Measurements from ENCODE around the gene MEF2B. TPM values are rescaled to one million over a fixed set of nuclear protein-coding genes. Genes with fewer than 3 reads are reported as not detected.

MEF2B gene
- total RNA-seq (1 to 10 TPM in 1 of 5 donors, not detected in 4; 7.2 TPM), polyA plus RNA-seq (1 to 10 TPM in 1 of 3 donors, under 1 TPM in 1, not detected in 1; 0.93 to 2.9 TPM)
- long read RNA-seq, donor 1: 0 reads
- long read RNA-seq, donor 2: 0 reads
- long read RNA-seq, donor 3: 0 reads
- long read RNA-seq, donor 4: 0 reads
- long read RNA-seq, donor 5: 0 reads
- long read RNA-seq, donor 6: 0 reads
- long read RNA-seq, donor 7: 0 reads
- long read RNA-seq, donor 8: 0 reads
- long read RNA-seq, donor 9: 0 reads
- long read RNA-seq, donor 10: 0 reads

DNA sequence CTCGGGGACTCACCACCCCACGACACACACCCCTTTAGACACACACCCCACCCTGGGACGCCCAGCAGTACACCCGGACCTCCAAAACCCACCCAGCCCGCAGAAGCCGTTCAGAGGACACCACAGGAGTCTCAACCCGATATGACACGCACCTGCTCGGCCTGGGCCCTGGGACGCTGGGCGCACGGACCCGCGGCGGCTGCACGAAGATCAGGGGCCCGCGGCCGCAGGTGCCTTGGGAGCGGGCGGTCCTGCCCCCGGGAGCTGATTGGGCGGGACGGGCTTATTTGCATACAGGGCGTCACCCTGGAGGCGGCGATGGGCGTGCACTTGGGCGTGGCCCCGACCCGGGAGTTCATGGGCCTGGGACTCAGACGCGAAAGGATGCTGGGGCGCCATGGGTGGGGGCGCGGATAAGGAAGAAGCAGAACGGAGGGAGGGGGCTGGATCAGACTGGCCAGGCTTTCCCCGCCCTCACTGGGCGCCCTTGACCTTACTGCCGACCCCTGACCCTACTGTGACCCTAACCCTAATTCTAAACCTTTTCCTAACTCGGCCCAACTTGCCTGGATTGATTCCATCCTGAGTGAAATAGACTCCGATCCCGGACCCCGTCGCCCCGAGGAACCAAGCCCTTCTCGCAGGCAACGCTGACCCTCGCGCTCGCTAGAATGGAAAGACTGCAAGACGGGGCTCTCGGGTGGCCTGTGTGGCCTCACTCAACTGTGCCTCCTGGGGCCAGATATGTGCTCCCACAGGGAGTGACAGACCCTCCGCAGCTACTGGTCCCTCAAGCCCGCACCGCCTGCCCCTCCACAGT is at the start of gene MEF2B:
Gene MEF2B (minus strand): TSS at position 211 of the 820 bp plus-strand sequence. CDS start 19,528 bp downstream, outside the sequence.
- peak; percentile 88 to 93 for DNase-seq
- 11 to 24% (median 15%) methylated on average over 24 to 56 of the region's 56 CpGs for WGBS, 5 donors
- Histone ChIP-seq H3K27ac (no peak within 1 kb of the TSS), H3K4me1 (peaks cover 8 to 21% (median 14%) of the 10 kb centered on the region in 4 donors), H3K4me3 (peak within 1 kb of the TSS; percentile 28 to 46 (median 30)), H3K9me3 (no peaks in the 10 kb centered on the region), H3K36me3 (peaks cover 0 to 1% (median 0%) of the 10 kb centered on the region in 4 donors), H3K27me3 (peaks cover 0 to 7% (median 0%) of the 10 kb centered on the region in 3 donors)
- intact Hi-C loops (cut with DNase I; ENCODE audit: low total_unique reads): no loop called here
- TF ChIP-seq POLR2A (IDR thresholded peaks at IDR 0.05) (no peak), EP300 (IDR thresholded peaks at IDR 0.05) (no peak), POLR2AphosphoS5 (IDR thresholded peaks at IDR 0.05) (no peak)
- TF ChIP-seq, protein P1, sequence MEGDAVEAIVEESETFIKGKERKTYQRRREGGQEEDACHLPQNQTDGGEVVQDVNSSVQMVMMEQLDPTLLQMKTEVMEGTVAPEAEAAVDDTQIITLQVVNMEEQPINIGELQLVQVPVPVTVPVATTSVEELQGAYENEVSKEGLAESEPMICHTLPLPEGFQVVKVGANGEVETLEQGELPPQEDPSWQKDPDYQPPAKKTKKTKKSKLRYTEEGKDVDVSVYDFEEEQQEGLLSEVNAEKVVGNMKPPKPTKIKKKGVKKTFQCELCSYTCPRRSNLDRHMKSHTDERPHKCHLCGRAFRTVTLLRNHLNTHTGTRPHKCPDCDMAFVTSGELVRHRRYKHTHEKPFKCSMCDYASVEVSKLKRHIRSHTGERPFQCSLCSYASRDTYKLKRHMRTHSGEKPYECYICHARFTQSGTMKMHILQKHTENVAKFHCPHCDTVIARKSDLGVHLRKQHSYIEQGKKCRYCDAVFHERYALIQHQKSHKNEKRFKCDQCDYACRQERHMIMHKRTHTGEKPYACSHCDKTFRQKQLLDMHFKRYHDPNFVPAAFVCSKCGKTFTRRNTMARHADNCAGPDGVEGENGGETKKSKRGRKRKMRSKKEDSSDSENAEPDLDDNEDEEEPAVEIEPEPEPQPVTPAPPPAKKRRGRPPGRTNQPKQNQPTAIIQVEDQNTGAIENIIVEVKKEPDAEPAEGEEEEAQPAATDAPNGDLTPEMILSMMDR (IDR thresholded peaks at IDR 0.05): no peak

DNA sequence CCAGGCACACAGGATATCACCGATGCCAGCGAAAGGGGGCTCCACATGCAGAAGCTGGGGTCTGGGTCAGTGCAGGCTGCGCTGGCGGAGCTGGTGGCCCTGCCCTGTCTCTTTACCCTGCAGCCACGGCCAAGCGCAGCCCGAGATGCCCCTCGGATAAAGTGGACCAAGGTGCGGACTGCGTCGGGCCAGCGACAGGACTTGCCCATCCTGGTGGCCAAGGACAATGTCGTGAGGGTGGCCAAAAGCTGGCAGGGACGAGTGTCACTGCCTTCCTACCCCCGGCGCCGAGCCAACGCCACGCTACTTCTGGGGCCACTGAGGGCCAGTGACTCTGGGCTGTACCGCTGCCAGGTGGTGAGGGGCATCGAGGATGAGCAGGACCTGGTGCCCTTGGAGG is 48.8 kb upstream of the MEF2B start:
- Histone ChIP-seq H3K27me3 (peaks cover 0 to 66% (median 32%) of the 10 kb centered on the region in 3 donors), H3K4me1 (no peaks in the 10 kb centered on the region), H3K4me3 (no peak overlapping the region), H3K9me3 (peaks cover 0 to 7% (median 0%) of the 10 kb centered on the region in 4 donors), H3K36me3 (no peaks in the 10 kb centered on the region), H3K27ac (no peak overlapping the region)
- DNase-seq: no peak
- WGBS, 5 donors: 82 to 89% (median 88%) methylated on average over 18 to 21 of the region's 21 CpGs
- intact Hi-C loops (cut with DNase I; ENCODE audit: low total_unique reads): no loop called here
- TF ChIP-seq POLR2AphosphoS5 (IDR thresholded peaks at IDR 0.05): no peak
- TF ChIP-seq EP300 (IDR thresholded peaks at IDR 0.05): no peak
- no peak for TF ChIP-seq POLR2A (IDR thresholded peaks at IDR 0.05)
- TF ChIP-seq, protein P1 (IDR thresholded peaks at IDR 0.05): no peak

DNA sequence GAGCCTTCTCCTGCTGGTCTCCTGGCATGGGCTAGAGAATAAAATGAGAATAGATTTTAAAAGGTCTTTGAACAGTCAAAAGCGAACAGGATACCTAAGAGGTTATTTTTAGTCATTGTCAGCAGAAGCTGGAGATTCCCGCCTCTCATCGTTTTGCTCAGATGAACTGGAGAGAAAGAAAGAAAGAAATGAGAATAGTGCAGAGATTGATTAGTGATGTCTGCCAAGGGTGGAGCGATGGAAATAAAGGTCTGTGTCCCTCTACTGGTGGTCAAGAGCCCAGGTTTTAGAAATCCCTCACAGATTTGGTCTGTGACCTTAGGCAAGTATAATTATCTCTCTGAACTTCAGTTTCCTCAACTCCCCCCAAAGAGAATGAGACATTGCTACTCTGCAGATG is 47.0 kb upstream of the MEF2B start:
- intact Hi-C loops (cut with DNase I; ENCODE audit: low total_unique reads): no loop called here
- DNase-seq: no peak
- Histone ChIP-seq H3K4me1 (peaks cover 0 to under 1% (median 0%) of the 10 kb centered on the region in 4 donors), H3K36me3 (no peaks in the 10 kb centered on the region), H3K27me3 (peaks cover 4 to 68% (median 45%) of the 10 kb centered on the region in 3 donors), H3K4me3 (no peak overlapping the region), H3K27ac (no peak overlapping the region), H3K9me3 (peaks cover 0 to 7% (median 0%) of the 10 kb centered on the region in 4 donors)
- WGBS, 5 donors: 49 to 67% (median 58%) methylated on average over 4 of the region's 4 CpGs
- no peak for TF ChIP-seq POLR2AphosphoS5 (IDR thresholded peaks at IDR 0.05)
- TF ChIP-seq, protein P1 (IDR thresholded peaks at IDR 0.05): no peak
- no peak for TF ChIP-seq POLR2A (IDR thresholded peaks at IDR 0.05)
- TF ChIP-seq EP300 (IDR thresholded peaks at IDR 0.05): no peak

DNA sequence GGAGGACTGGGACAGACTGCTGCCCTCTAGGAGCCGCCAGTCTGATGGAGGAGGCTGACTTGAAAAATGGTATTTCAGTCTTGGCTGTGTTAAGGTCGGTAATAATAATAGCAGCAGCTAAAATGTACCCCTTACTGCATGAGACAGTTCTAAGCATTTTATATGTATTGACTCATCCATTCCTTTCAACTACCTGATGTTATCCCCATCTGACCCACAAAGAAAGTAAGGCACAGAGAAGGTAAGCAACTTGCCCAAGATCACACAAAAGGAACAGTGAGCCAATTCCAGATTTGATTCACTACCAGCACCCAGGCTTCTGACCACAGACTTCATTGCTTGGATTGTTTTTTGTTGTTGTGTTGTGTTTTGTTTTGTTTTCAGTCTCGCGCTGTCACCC is 45.7 kb upstream of the MEF2B start:
- Histone ChIP-seq H3K27ac (no peak overlapping the region), H3K36me3 (no peaks in the 10 kb centered on the region), H3K27me3 (peaks cover 12 to 79% (median 58%) of the 10 kb centered on the region in 3 donors), H3K4me3 (no peak overlapping the region), H3K9me3 (peaks cover 0 to 7% (median 0%) of the 10 kb centered on the region in 4 donors), H3K4me1 (peaks cover 0 to 4% (median 2%) of the 10 kb centered on the region in 4 donors)
- 72 to 77% (median 76%) methylated on average over 4 of the region's 4 CpGs for WGBS, 5 donors
- no peak for DNase-seq
- intact Hi-C loops (cut with DNase I; ENCODE audit: low total_unique reads): no loop called here
- TF ChIP-seq POLR2AphosphoS5 (IDR thresholded peaks at IDR 0.05) (no peak), POLR2A (IDR thresholded peaks at IDR 0.05) (no peak), EP300 (IDR thresholded peaks at IDR 0.05) (no peak)
- TF ChIP-seq, protein P1 (IDR thresholded peaks at IDR 0.05): no peak
